ENCODE results near the gene SEC14L2. TPM values are rescaled to one million over a fixed set of nuclear protein-coding genes. Genes with fewer than 3 reads are reported as not detected.

SEC14L2 gene
- total and polyA plus RNA-seq, 2 of the 8 experiments (the other 6 are each of a cell fraction or from before 2014, with no cell fraction given), result 2.8 to 3.2 TPM

GRCh38 chr22:30371321-30371720, 25.5 kb upstream of the SEC14L2 start:
- POLR2A ChIA-PET (ENCODE audit: partially characterized antibody), result interaction anchor here (0.9 to 11.8 kb wide), 6 partner anchors 10 to 51 kb away, joined by 3 to 129 read pairs (median 4); partner anchors contain the start of genes CCDC157 and SF3A1
- no peak overlapping the region for H2AFZ ChIP-seq (ENCODE audit: low read length)

More at GRCh38 chr22:30371321-30371720, 25.5 kb upstream of the SEC14L2 start:
- Histone ChIP-seq H3K9ac (replicated peaks in 1 of 4; ENCODE audit: extremely low read depth in 1 of 4, low read depth in 3 of 4, low read length in 3 of 4) (no peak overlapping the region), H2AK5ac (ENCODE audit: low read depth, low read length) (no peak overlapping the region), H3K14ac (ENCODE audit: insufficient read length) (no peak overlapping the region), H3K79me2 (ENCODE audit: control insufficient read depth in 1 of 2, insufficient read depth in 2 of 2, low read length in 2 of 2) (no peaks in the 10 kb centered on the region), H4K20me1 (replicated peaks in 1 of 2; ENCODE audit: control insufficient read depth in 1 of 2, insufficient read depth in 2 of 2, low read length in 2 of 2) (peaks cover 3 to 7% of the 10 kb centered on the region in 2 experiments), H3K4me3 (ENCODE audit: extremely low read depth in 1 of 4, insufficient read depth in 2 of 4, low read depth in 3 of 4, low read length in 4 of 4) (no peak overlapping the region), H3K27me3 (replicated peaks in 1 of 4; ENCODE audit: control insufficient read depth in 3 of 4, extremely low read depth in 1 of 4, insufficient read depth in 3 of 4, low read length in 3 of 4) (no peaks in the 10 kb centered on the region; a peak in 1 of 7 replicates), H2BK20ac (ENCODE audit: low read length) (no peak overlapping the region), H3K4ac (replicated peaks; ENCODE audit: insufficient read length, low read depth, low read length) (no peak overlapping the region), H3K9me3 (ENCODE audit: insufficient read depth in 2 of 2, low read depth in 1 of 2, low read length in 1 of 2) (no peaks in the 10 kb centered on the region), H3K4me2 (ENCODE audit: insufficient read depth in 1 of 2, low read depth in 2 of 2, low read length in 2 of 2) (no peak overlapping the region), H3K4me1 (replicated peaks in 1 of 4; ENCODE audit: control insufficient read depth in 3 of 4, insufficient read depth in 4 of 4, low read length in 3 of 4) (peaks cover 0 to 2% (median 0%) of the 10 kb centered on the region in 4 experiments; a peak in 1 of 7 replicates), H2BK12ac (ENCODE audit: low read depth, low read length) (no peak overlapping the region), H2BK120ac (replicated peaks; ENCODE audit: low read depth, low read length) (no peak overlapping the region), H4K5ac (ENCODE audit: insufficient read length, low read depth, low read length) (no peak overlapping the region), H3K79me1 (ENCODE audit: low read depth, low read length) (no peaks in the 10 kb centered on the region), H3K27ac (ENCODE audit: low read depth, low read length) (no peak overlapping the region), H3K23ac (ENCODE audit: insufficient read length) (no peak overlapping the region), H2BK15ac (ENCODE audit: low read length) (no peak overlapping the region), H3K23me2 (ENCODE audit: low read depth, low read length) (no peaks in the 10 kb centered on the region), H2BK5ac (ENCODE audit: low read depth, low read length) (no peak overlapping the region), H4K8ac (ENCODE audit: extremely low read depth, insufficient read depth, low read length) (no peak overlapping the region), H3K18ac (ENCODE audit: extremely low read depth, low read length) (no peak overlapping the region), H3K36me3 (ENCODE audit: control insufficient read depth in 2 of 4, insufficient read depth in 4 of 4, low read length in 3 of 4) (peaks cover 0 to 4% (median 0%) of the 10 kb centered on the region in 4 experiments; a peak in 1 of 8 replicates), H3K56ac (replicated peaks; ENCODE audit: insufficient read length, low read depth, low read length) (no peak overlapping the region), H4K91ac (replicated peaks; ENCODE audit: insufficient read length, low read length) (no peak overlapping the region)
- DNase-seq (ENCODE audit: low read depth in 1 of 2, low spot score in 2 of 2) (no peak), FAIRE-seq (no peak)
- WGBS, 2 experiments (ENCODE audit: extremely low coverage in 1 of 2, insufficient coverage in 1 of 2, insufficient read length in 1 of 2, insufficient replicate concordance in 2 of 2, low coverage in 1 of 2, low lambda C conversion rate in 2 of 2, missing lambda C conversion rate in 1 of 2), result 88% methylated on average over 8 of the region's 9 CpGs; no CpG with 5 or more reads in 1 of the 2 experiments
- TF ChIP-seq SP2 (IDR thresholded peaks at IDR 0.05; ENCODE audit: low read length), result no peak
- TF ChIP-seq TCF12 (IDR thresholded peaks at IDR 0.05; ENCODE audit: low read depth, low read length), result no peak
- peak in 1 of 2 experiments; percentile 29; a peak in 1 of 3 replicates for TF ChIP-seq POLR2A (IDR thresholded peaks at IDR 0.05; ENCODE audit: control extremely low read depth in 1 of 2, low read depth in 2 of 2, low read length in 2 of 2)
- no peak for TF ChIP-seq ASH2L (IDR thresholded peaks at IDR 0.05; ENCODE audit: low read length)
- no peak for TF ChIP-seq SUZ12 (IDR thresholded peaks at IDR 0.05; ENCODE audit: low read length)
- CTCF ChIA-PET (ENCODE audit: partially characterized antibody), result interaction anchor here (0.8 to 6.3 kb wide), 3 partner anchors 10 to 83 kb away, joined by 3 to 28 read pairs (median 26); partner anchors contain the start of genes CASTOR1 and RNF215
